Measurements from ENCODE around the gene FAM170B. TPM values are rescaled to one million over a fixed set of nuclear protein-coding genes. Genes with fewer than 3 reads are reported as not detected.

Gene FAM170B
- total RNA-seq, 4 donors from 2014 or later, result not detected

- no peaks in the 10 kb centered on the region for H3K27me3 ChIP-seq
- no peaks in the 10 kb centered on the region for H3K36me3 ChIP-seq
- no peaks in the 10 kb centered on the region for H3K9me3 ChIP-seq
- DNase-seq (ENCODE audit: extremely low spot score), result no peak
- TF ChIP-seq POLR2AphosphoS5 (IDR thresholded peaks at IDR 0.05) (no peak), EP300 (IDR thresholded peaks at IDR 0.05) (no peak), POLR2A (IDR thresholded peaks at IDR 0.05; ENCODE audit: low read depth) (no peak)
- TF ChIP-seq, protein P1, sequence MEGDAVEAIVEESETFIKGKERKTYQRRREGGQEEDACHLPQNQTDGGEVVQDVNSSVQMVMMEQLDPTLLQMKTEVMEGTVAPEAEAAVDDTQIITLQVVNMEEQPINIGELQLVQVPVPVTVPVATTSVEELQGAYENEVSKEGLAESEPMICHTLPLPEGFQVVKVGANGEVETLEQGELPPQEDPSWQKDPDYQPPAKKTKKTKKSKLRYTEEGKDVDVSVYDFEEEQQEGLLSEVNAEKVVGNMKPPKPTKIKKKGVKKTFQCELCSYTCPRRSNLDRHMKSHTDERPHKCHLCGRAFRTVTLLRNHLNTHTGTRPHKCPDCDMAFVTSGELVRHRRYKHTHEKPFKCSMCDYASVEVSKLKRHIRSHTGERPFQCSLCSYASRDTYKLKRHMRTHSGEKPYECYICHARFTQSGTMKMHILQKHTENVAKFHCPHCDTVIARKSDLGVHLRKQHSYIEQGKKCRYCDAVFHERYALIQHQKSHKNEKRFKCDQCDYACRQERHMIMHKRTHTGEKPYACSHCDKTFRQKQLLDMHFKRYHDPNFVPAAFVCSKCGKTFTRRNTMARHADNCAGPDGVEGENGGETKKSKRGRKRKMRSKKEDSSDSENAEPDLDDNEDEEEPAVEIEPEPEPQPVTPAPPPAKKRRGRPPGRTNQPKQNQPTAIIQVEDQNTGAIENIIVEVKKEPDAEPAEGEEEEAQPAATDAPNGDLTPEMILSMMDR (IDR thresholded peaks at IDR 0.05), result no peak
- WGBS, result 70% methylated on average over 4 of the region's 4 CpGs
- no peaks in the 10 kb centered on the region for H3K4me1 ChIP-seq
- no peak overlapping the region for H3K4me3 ChIP-seq
- intact Hi-C loops (cut with DNase I), result no loop called here
- H3K27ac ChIP-seq (replicated peaks in 1 of 4), result no peak overlapping the region
Observed at GRCh38 chr10:49128854-49129253, 5.0 kb downstream of the FAM170B start.

GRCh38 chr10:49123981-49124950 is 9.6 kb downstream of the FAM170B start:
- 73% methylated on average over 7 of the region's 7 CpGs for WGBS
- no peaks in the 10 kb centered on the region for H3K36me3 ChIP-seq
- H3K27me3 ChIP-seq, result no peaks in the 10 kb centered on the region
- H3K4me1 ChIP-seq, result no peaks in the 10 kb centered on the region
- peak; percentile 82 for DNase-seq (ENCODE audit: extremely low spot score)
- intact Hi-C loops (cut with DNase I), result no loop called here
- TF ChIP-seq, protein P1 (IDR thresholded peaks at IDR 0.05), result no peak
- TF ChIP-seq POLR2A (IDR thresholded peaks at IDR 0.05; ENCODE audit: low read depth) (no peak), POLR2AphosphoS5 (IDR thresholded peaks at IDR 0.05) (no peak), EP300 (IDR thresholded peaks at IDR 0.05) (no peak)
- H3K9me3 ChIP-seq, result no peaks in the 10 kb centered on the region
- H3K27ac ChIP-seq (replicated peaks in 1 of 4), result no peak overlapping the region
- H3K4me3 ChIP-seq, result no peak overlapping the region

DNA sequence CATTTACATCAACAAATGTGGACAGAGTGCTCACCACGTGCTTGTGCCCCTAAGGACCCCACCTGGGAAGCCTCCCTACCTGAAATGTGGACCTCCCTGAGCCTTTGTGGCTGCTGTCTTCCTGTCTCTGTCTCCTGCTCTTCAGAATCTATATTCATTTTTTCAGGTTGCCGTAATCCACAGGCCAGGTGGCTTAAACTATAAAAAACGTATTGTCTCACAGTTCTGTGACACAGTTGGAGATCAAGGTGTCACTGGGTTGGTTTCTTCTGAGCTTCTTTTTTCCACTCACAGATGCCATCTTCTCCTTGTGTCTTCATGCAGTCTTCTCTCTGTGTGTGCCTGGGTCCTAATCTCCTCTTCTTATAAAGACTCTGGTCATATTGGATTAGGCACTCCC is 12.9 kb downstream of the FAM170B start:
- Histone ChIP-seq H3K36me3 (no peaks in the 10 kb centered on the region), H3K9me3 (no peaks in the 10 kb centered on the region), H3K27ac (replicated peaks in 1 of 4) (no peak overlapping the region), H3K27me3 (no peaks in the 10 kb centered on the region), H3K4me3 (no peak overlapping the region), H3K4me1 (peaks cover 0 to 1% (median under 1%) of the 10 kb centered on the region in 4 donors)
- 75% methylated on average over 3 of the region's 3 CpGs for WGBS
- TF ChIP-seq EP300 (IDR thresholded peaks at IDR 0.05) (no peak), POLR2AphosphoS5 (IDR thresholded peaks at IDR 0.05) (no peak), POLR2A (IDR thresholded peaks at IDR 0.05; ENCODE audit: low read depth) (no peak)
- TF ChIP-seq, protein P1 (IDR thresholded peaks at IDR 0.05), result no peak
- no peak for DNase-seq (ENCODE audit: extremely low spot score)
- intact Hi-C loops (cut with DNase I), result no loop called here

DNA sequence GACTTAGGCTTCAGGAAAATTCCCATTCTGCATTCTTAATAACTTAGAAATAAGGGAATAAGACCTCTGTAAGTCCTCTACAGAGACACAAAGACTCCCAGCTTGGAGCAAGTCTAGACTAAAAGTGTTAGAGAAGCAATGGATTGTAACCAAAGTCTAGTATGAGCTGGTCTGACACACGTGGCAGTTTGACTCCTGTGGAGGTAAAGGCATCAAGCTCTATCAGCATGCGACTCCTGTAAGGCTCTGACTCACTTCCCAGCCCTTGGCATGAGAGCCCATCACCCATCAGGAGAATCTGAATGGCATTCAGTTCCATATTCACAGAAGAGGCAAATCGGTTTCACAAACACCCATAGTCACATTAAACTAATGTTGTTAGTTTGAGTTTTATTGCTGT is 14.1 kb downstream of the FAM170B start:
- H3K9me3 ChIP-seq, result no peaks in the 10 kb centered on the region
- H3K4me3 ChIP-seq, result no peak overlapping the region
- DNase-seq (ENCODE audit: extremely low spot score), result no peak
- TF ChIP-seq POLR2AphosphoS5 (IDR thresholded peaks at IDR 0.05) (no peak), POLR2A (IDR thresholded peaks at IDR 0.05; ENCODE audit: low read depth) (no peak), EP300 (IDR thresholded peaks at IDR 0.05) (no peak)
- TF ChIP-seq, protein P1 (IDR thresholded peaks at IDR 0.05), result no peak
- peaks cover 0 to 7% (median 6%) of the 10 kb centered on the region in 4 donors for H3K4me1 ChIP-seq
- H3K27me3 ChIP-seq, result no peaks in the 10 kb centered on the region
- H3K36me3 ChIP-seq, result no peaks in the 10 kb centered on the region
- WGBS, result 69% methylated on average over 3 of the region's 3 CpGs
- intact Hi-C loops (cut with DNase I), result no loop called here
- no peak overlapping the region for H3K27ac ChIP-seq (replicated peaks in 1 of 4)

Data from esophagus muscularis mucosa (tissue), 4 donors.